Measurements from ENCODE around the gene ARID1B. TPM values are rescaled to one million over a fixed set of nuclear protein-coding genes. Genes with fewer than 3 reads are reported as not detected.

The ARID1B gene
- total RNA-seq, 1 experiment from 2014 or later, result 86.3 TPM

DNA sequence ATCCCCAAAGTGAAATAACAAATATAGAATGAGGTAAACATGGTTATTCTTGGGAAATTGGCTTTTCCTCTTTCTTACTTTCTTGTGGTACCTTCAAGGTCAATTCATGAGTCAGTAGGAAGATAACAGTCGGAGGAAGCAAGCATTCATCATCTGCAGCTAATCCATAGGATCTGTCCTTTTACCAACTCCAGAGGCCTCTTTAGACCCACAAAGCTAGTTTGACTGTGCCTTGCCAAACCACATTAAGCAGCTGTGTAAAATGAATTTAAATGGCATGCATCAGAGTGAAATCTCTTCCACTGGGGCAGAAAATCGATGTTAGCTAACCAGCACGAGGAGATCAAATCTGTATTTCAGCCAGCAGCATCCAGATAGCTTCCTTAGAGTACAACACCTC is 374.8 kb downstream of the ARID1B start:
- POLR2A ChIA-PET (ENCODE audit: low non-redundant PET), result no interaction called here
- Histone ChIP-seq H3K36me3 (ENCODE audit: insufficient read depth, low read length, poor library complexity, severe bottlenecking) (no peaks in the 10 kb centered on the region), H3K27me3 (replicated peaks; ENCODE audit: insufficient read depth, low read depth, low read length, poor library complexity) (no peaks in the 10 kb centered on the region), H3K27ac (ENCODE audit: low read depth, low read length, poor library complexity, severe bottlenecking) (peak overlapping the region; percentile 0), H3K9me3 (ENCODE audit: low read depth, low read length, poor library complexity, severe bottlenecking) (no peaks in the 10 kb centered on the region), H3K4me3 (ENCODE audit: low read depth, low read length, poor library complexity, severe bottlenecking) (no peak overlapping the region), H3K4me1 (ENCODE audit: insufficient read depth, low read length, poor library complexity, severe bottlenecking) (peaks cover 34% of the 10 kb centered on the region)
- peak; percentile 28 for DNase-seq (ENCODE audit: low spot score)
- CTCF ChIA-PET, result no interaction called here
- intact Hi-C loops (cut with micrococcal nuclease; ENCODE audit: unreplicated experiment), result loop anchor here (10.0 kb wide), 1 partner anchor 367 kb away; no protein-coding TSS in a partner anchor
- no peak for TF ChIP-seq EZH2 (IDR thresholded peaks at IDR 0.05; ENCODE audit: borderline replicate concordance, low read depth, low read length, poor library complexity, severe bottlenecking)
- TF ChIP-seq, protein P1, sequence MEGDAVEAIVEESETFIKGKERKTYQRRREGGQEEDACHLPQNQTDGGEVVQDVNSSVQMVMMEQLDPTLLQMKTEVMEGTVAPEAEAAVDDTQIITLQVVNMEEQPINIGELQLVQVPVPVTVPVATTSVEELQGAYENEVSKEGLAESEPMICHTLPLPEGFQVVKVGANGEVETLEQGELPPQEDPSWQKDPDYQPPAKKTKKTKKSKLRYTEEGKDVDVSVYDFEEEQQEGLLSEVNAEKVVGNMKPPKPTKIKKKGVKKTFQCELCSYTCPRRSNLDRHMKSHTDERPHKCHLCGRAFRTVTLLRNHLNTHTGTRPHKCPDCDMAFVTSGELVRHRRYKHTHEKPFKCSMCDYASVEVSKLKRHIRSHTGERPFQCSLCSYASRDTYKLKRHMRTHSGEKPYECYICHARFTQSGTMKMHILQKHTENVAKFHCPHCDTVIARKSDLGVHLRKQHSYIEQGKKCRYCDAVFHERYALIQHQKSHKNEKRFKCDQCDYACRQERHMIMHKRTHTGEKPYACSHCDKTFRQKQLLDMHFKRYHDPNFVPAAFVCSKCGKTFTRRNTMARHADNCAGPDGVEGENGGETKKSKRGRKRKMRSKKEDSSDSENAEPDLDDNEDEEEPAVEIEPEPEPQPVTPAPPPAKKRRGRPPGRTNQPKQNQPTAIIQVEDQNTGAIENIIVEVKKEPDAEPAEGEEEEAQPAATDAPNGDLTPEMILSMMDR (conservative IDR thresholded peaks at IDR 0.05; ENCODE audit: low read depth, low read length), result no peak
- no TSS peak for BruUV-seq (replicated peaks)

- no peaks in the 10 kb centered on the region for H3K9me3 ChIP-seq (ENCODE audit: low read depth, low read length, poor library complexity, severe bottlenecking)
- no peaks in the 10 kb centered on the region for H3K27me3 ChIP-seq (replicated peaks; ENCODE audit: insufficient read depth, low read depth, low read length, poor library complexity)
- DNase-seq (ENCODE audit: low spot score), result no peak
- peaks cover 34% of the 10 kb centered on the region for H3K4me1 ChIP-seq (ENCODE audit: insufficient read depth, low read length, poor library complexity, severe bottlenecking)
- peak overlapping the region; percentile 0 for H3K27ac ChIP-seq (ENCODE audit: low read depth, low read length, poor library complexity, severe bottlenecking)
- POLR2A ChIA-PET (ENCODE audit: low non-redundant PET), result no interaction called here
- intact Hi-C loops (cut with micrococcal nuclease; ENCODE audit: unreplicated experiment), result loop anchor here (10.0 kb wide), 1 partner anchor 368 kb away; no protein-coding TSS in a partner anchor
- H3K4me3 ChIP-seq (ENCODE audit: low read depth, low read length, poor library complexity, severe bottlenecking), result no peak overlapping the region
- no TSS peak for BruUV-seq (replicated peaks)
- TF ChIP-seq, protein P1 (conservative IDR thresholded peaks at IDR 0.05; ENCODE audit: low read depth, low read length), result no peak
- TF ChIP-seq EZH2 (IDR thresholded peaks at IDR 0.05; ENCODE audit: borderline replicate concordance, low read depth, low read length, poor library complexity, severe bottlenecking), result no peak
- H3K36me3 ChIP-seq (ENCODE audit: insufficient read depth, low read length, poor library complexity, severe bottlenecking), result no peaks in the 10 kb centered on the region
- CTCF ChIA-PET, result no interaction called here
These were observed 375.4 kb downstream of the ARID1B start for GRCh38 chr6:157152556-157152955.

DNA sequence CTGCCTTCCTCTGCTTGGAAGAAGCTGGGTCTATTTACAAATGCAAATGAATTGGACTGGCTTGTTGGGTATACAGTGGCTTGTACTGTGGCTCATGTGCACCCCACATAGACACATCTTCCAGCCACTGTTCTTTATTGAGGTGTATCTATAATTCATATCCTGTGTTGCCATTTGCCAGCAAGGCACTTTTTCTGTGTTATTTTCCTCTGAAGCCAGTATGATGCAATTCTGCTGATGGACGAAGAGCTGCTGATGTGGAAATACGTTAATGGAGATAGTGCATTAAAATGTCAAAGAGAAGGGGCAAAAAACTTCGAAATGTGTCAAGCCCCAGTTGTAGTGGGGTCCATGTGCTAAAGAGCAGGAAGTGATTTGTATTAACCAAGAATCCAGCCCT is 378.6 kb downstream of the ARID1B start:
- TF ChIP-seq EZH2 (IDR thresholded peaks at IDR 0.05; ENCODE audit: borderline replicate concordance, low read depth, low read length, poor library complexity, severe bottlenecking), result no peak
- TF ChIP-seq, protein P1 (conservative IDR thresholded peaks at IDR 0.05; ENCODE audit: low read depth, low read length), result no peak
- peaks cover 15% of the 10 kb centered on the region for H3K4me1 ChIP-seq (ENCODE audit: insufficient read depth, low read length, poor library complexity, severe bottlenecking)
- CTCF ChIA-PET, result no interaction called here
- H3K36me3 ChIP-seq (ENCODE audit: insufficient read depth, low read length, poor library complexity, severe bottlenecking), result no peaks in the 10 kb centered on the region
- intact Hi-C loops (cut with micrococcal nuclease; ENCODE audit: unreplicated experiment), result loop anchor here (10.0 kb wide), 1 partner anchor 371 kb away; no protein-coding TSS in a partner anchor
- H3K27me3 ChIP-seq (replicated peaks; ENCODE audit: insufficient read depth, low read depth, low read length, poor library complexity), result no peaks in the 10 kb centered on the region
- H3K27ac ChIP-seq (ENCODE audit: low read depth, low read length, poor library complexity, severe bottlenecking), result no peak overlapping the region
- POLR2A ChIA-PET (ENCODE audit: low non-redundant PET), result no interaction called here
- no peaks in the 10 kb centered on the region for H3K9me3 ChIP-seq (ENCODE audit: low read depth, low read length, poor library complexity, severe bottlenecking)
- H3K4me3 ChIP-seq (ENCODE audit: low read depth, low read length, poor library complexity, severe bottlenecking), result no peak overlapping the region
- DNase-seq (ENCODE audit: low spot score), result no peak
- no TSS peak for BruUV-seq (replicated peaks)
